Cardiac muscle cell (in vitro differentiated cells and primary cell): ENCODE data around the gene NMT1. TPM values are rescaled to one million over a fixed set of nuclear protein-coding genes. Genes with fewer than 3 reads are reported as not detected.

Experiments
- DNase-seq, 2 donors: peaks; one replicate each; pipeline versions ENCODE4 v3.0.0 to v3.0.0-alpha.2; 2010 to 2017; ENCODE audit warnings: low read depth in 1 of 2, low spot score in 1 of 2
- H3K27ac ChIP-seq: fragments of 200-600 bp; sonication (generic); 2 replicates; pipeline ENCODE4 v1.5.1; 2016
- H3K27me3 ChIP-seq: fragments of 200-600 bp; sonication (generic); 2 replicates; pipeline ENCODE4 v1.6.0; 2016; ENCODE audit warnings: control low read depth
- H3K36me3 ChIP-seq: fragments of 200-600 bp; sonication (generic); 2 replicates; pipeline ENCODE4 v1.5.1; 2016; ENCODE audit warnings: control low read depth
- H3K4me1 ChIP-seq: fragments of 200-600 bp; sonication (generic); 2 replicates; pipeline ENCODE4 v1.8.1; 2017; ENCODE audit warnings: low read depth, mild to moderate bottlenecking, mixed run types
- H3K4me3 ChIP-seq: fragments of 200-600 bp; sonication (generic); 2 replicates; pipeline ENCODE4 v1.5.1; 2016; ENCODE audit warnings: mild to moderate bottlenecking
- H3K9me3 ChIP-seq: fragments of 200-600 bp; sonication (generic); 2 replicates; pipeline ENCODE4 v1.5.1; 2017; ENCODE audit warnings: low read depth, mild to moderate bottlenecking, control low read depth
- CTCF ChIP-seq: IDR thresholded peaks from 2 replicates; pipeline ENCODE4 v1.5.1; 2012; ENCODE audit warnings: low read depth, mild to moderate bottlenecking, low read length
- polyA plus RNA-seq: library from polyadenylated mRNA; unstranded; fragments of >200 nt; fragmentation: Nextera tagmentation; extraction: Ambion mirVana; gene quantifications from 2 replicates; pipeline ENCODE4 v1.2.1, GENCODE V29; 2016
- total RNA-seq: library from RNA; depleted of rRNA; stranded (reverse); fragments of >200 nt; gene quantifications from 2 replicates; pipeline ENCODE4 v1.2.3, GENCODE V29; 2016

The NMT1 gene
- total and polyA plus RNA-seq, 2 experiments from 2014 or later = 85.2 to 113 TPM

- Histone ChIP-seq H3K36me3 (peaks cover 10% of the 10 kb centered on the region), H3K4me3 (no peak overlapping the region), H3K27ac (peak overlapping the region; percentile 59), H3K4me1 (peaks cover 5% of the 10 kb centered on the region), H3K9me3 (no peaks in the 10 kb centered on the region), H3K27me3 (no peaks in the 10 kb centered on the region)
- TF ChIP-seq CTCF = no peak
- DNase-seq = no peak
These were observed 29.0 kb upstream of the NMT1 start for GRCh38 chr17:45032174-45032541.

GRCh38 chr17:45034599-45034998, 26.5 kb upstream of the NMT1 start:
- no peak for DNase-seq
- peaks cover 8% of the 10 kb centered on the region for H3K4me1 ChIP-seq
- H3K36me3 ChIP-seq = peaks cover 6% of the 10 kb centered on the region
- H3K27me3 ChIP-seq = no peaks in the 10 kb centered on the region
- no peak overlapping the region for H3K4me3 ChIP-seq
- no peak for TF ChIP-seq CTCF
- H3K27ac ChIP-seq = no peak overlapping the region
- no peaks in the 10 kb centered on the region for H3K9me3 ChIP-seq

GRCh38 chr17:45035848-45036247, 25.3 kb upstream of the NMT1 start:
- Histone ChIP-seq H3K4me1 (peaks cover 9% of the 10 kb centered on the region), H3K27me3 (no peaks in the 10 kb centered on the region), H3K9me3 (no peaks in the 10 kb centered on the region), H3K36me3 (peaks cover 3% of the 10 kb centered on the region), H3K27ac (no peak overlapping the region), H3K4me3 (no peak overlapping the region)
- no peak for TF ChIP-seq CTCF
- DNase-seq = no peak

- no peaks in the 10 kb centered on the region for H3K27me3 ChIP-seq
- no peak overlapping the region for H3K27ac ChIP-seq
- H3K4me3 ChIP-seq = no peak overlapping the region
- TF ChIP-seq CTCF = no peak
- no peak for DNase-seq
- H3K36me3 ChIP-seq = peaks cover 3% of the 10 kb centered on the region
- H3K9me3 ChIP-seq = no peaks in the 10 kb centered on the region
- H3K4me1 ChIP-seq = peaks cover 10% of the 10 kb centered on the region
These were observed 24.4 kb upstream of the NMT1 start for GRCh38 chr17:45036691-45037090.

GRCh38 chr17:45038728-45039634, 22.1 kb upstream of the NMT1 start:
- peak overlapping the region; percentile 71 for H3K27ac ChIP-seq
- no peaks in the 10 kb centered on the region for H3K9me3 ChIP-seq
- DNase-seq = peak in 1 of 2 donors; percentile 70
- no peak overlapping the region for H3K4me3 ChIP-seq
- no peaks in the 10 kb centered on the region for H3K27me3 ChIP-seq
- peaks cover 2% of the 10 kb centered on the region for H3K36me3 ChIP-seq
- no peak for TF ChIP-seq CTCF
- H3K4me1 ChIP-seq = peaks cover 15% of the 10 kb centered on the region
